GM19025 (cell line): Measurements from ENCODE around the gene HOXD4.
A peak's percentile ranks its signal among the peaks of the same experiment; 100 is the strongest.

Source experiments
- ATAC-seq: cut with Tn5 transposase; IDR thresholded peaks from one replicate; pipeline ENCODE4 v1.9.1; 2021; ENCODE audit warnings: mild to moderate bottlenecking, low read depth, moderate library complexity; ENCODE audit not compliant: unreplicated experiment

HOXD4 gene

GRCh38 chr2:176138526-176138922, 12.8 kb upstream of the HOXD4 start:
- ATAC-seq, result no peak

GRCh38 chr2:176138923-176139660, 12.3 kb upstream of the HOXD4 start:
- ATAC-seq, result no peak

GRCh38 chr2:176139661-176140512, 11.5 kb upstream of the HOXD4 start:
- no peak for ATAC-seq

GRCh38 chr2:176140513-176141317, 10.6 kb upstream of the HOXD4 start:
- ATAC-seq, result peak; percentile 88

- ATAC-seq, result no peak
Measured at GRCh38 chr2:176142281-176142680, 9.1 kb upstream of the HOXD4 start.

- no peak for ATAC-seq
Measured at GRCh38 chr2:176145085-176145969, 6.0 kb upstream of the HOXD4 start.

GRCh38 chr2:176146101-176146500, 5.2 kb upstream of the HOXD4 start:
- no peak for ATAC-seq

GRCh38 chr2:176146645-176147044, 4.7 kb upstream of the HOXD4 start:
- no peak for ATAC-seq

GRCh38 chr2:176147210-176147799, 4.0 kb upstream of the HOXD4 start:
- ATAC-seq, result no peak

- ATAC-seq, result no peak
Measured at GRCh38 chr2:176147800-176148496, 3.4 kb upstream of the HOXD4 start.

- ATAC-seq, result no peak
Measured at GRCh38 chr2:176148751-176149421, 2.5 kb upstream of the HOXD4 start.

GRCh38 chr2:176149481-176149938, 1.8 kb upstream of the HOXD4 start:
- ATAC-seq, result no peak

- ATAC-seq, result no peak
Measured at GRCh38 chr2:176149939-176150583, 1.3 kb upstream of the HOXD4 start.

GRCh38 chr2:176150584-176151441, 537 bp upstream of the HOXD4 start:
- ATAC-seq, result no peak

GRCh38 chr2:176152350-176153181, 1.2 kb downstream of the HOXD4 start:
- no peak for ATAC-seq

GRCh38 chr2:176154576-176155252, 3.4 kb downstream of the HOXD4 start:
- ATAC-seq, result no peak
